Left cardiac atrium (tissue), 4 donors: ENCODE measurements around the gene FBXO41. TPM values are rescaled to one million over a fixed set of nuclear protein-coding genes. Genes with fewer than 3 reads are reported as not detected.
"Not testable (repeated sequence)": the region's sequence is repeated elsewhere in the genome, so short reads cannot be mapped to it uniquely, and the experiment has no call there.

Source experiments
- ATAC-seq, 2 donors: fragments of 200-7000 bp; cut with Tn5 transposase; one replicate each; pipeline ENCODE4 v1.9.1; 2020; ENCODE audit warnings: mild to moderate bottlenecking in 2 of 2, moderate library complexity in 2 of 2
- DNase-seq: peaks from one replicate; pipeline ENCODE4 v3.0.0-alpha.2; 2020
- intact Hi-C, 2 donors: fragments of 100-400 bp; cut with DNase I; formaldehyde crosslinking; loops; one replicate each; pipeline versions ENCODE4 v1.14.1 to v1.15.1; 2022 to 2023
- total RNA-seq, 2 donors: library from RNA; stranded (reverse); fragmentation: NEBNext Ultra II Directional; extraction: Animal tissue kit (Norgen Biotek cat#: 25700); gene quantifications; one replicate each; pipeline ENCODE4 v1.2.1, GENCODE V29; 2021
- donor health status: DM: no; HTN: yes; CAD: no.
- donor health status: DM: no; HTN: yes; CAD: no; lungs with severe emphysema.
- donor health status: DM: yes; HTN: yes; CAD: no.
- donor health status: Dilated cardiomyopathy.

FBXO41 gene
- total RNA-seq, 2 donors from 2014 or later = 2.0 to 2.3 TPM

DNA sequence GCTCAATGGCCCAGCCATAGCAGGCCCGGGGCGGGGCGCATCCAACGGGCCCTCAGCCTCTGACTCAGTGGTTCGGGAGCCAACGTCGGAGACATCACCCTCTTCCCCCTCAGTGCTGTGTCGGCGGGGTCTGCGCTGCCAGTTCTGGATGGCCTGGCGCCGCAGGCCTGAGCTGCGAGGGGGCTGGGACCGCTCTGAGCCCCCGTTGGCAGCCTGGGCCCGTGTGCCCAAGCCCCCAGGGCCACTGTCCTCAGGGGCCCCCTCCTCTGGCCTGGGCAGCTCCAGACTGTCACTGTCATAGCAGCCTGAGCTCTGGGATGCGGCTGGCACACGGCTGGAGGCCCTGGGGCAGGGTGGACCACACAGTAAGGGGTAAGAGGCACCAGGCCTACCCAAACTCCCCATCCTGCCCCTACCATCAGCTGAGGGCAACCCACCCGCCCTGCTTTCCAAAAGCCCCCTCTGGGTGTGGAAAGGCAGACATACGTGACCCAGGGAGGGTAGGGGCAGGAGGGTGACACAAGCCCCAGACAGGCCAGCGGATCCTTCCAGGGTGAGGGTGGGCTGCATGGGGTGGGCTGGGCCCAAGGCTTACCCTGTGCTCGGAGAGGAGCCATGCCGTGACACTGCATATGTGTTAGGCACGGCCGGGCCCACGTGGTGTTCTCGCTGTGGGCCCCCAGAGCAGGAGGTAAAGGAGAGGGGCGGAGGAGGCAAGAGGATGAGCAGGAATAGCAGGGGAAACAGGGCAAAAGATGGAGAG lies 18.8 kb downstream of the FBXO41 start:
- ATAC-seq (no peak), DNase-seq (no peak)
- intact Hi-C loops = no loop called here

DNA sequence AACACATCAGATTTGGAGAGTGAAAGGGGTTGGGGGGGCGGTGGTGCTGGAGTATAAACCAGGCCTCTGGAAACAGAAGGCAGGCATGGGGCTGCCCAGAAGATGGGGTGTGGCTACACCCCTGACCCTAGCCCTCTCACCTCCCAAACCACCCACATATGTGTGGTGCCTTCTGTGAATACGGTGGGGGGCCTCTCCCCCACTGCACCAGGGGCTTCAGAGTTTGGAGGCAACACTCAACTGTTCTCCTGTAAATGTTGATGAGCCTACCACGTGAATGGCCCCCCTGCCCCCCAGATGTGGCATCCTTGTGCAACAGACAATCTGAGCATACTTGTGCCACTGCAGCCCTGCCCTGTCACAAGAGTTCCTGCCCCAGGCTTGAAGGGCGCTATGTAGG lies 19.5 kb downstream of the FBXO41 start:
- intact Hi-C loops = no loop called here
- DNase-seq = no peak
- ATAC-seq = no peak

DNA sequence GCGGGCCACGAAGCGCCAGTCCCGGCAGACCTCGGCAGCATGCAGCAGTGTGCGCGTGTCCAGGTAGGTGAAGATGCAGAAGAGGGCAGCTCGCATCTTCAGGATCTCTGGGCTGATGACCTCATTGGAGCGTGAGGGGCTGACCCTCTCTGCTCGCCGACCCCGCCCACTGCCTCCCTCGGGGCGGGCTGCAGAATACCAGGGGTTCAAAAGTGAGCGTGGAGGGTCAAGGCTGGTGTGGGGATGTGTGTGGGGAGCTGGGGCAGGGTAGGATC lies 20.0 kb downstream of the FBXO41 start:
- DNase-seq (no peak), ATAC-seq (no peak)
- intact Hi-C loops = no loop called here

DNA sequence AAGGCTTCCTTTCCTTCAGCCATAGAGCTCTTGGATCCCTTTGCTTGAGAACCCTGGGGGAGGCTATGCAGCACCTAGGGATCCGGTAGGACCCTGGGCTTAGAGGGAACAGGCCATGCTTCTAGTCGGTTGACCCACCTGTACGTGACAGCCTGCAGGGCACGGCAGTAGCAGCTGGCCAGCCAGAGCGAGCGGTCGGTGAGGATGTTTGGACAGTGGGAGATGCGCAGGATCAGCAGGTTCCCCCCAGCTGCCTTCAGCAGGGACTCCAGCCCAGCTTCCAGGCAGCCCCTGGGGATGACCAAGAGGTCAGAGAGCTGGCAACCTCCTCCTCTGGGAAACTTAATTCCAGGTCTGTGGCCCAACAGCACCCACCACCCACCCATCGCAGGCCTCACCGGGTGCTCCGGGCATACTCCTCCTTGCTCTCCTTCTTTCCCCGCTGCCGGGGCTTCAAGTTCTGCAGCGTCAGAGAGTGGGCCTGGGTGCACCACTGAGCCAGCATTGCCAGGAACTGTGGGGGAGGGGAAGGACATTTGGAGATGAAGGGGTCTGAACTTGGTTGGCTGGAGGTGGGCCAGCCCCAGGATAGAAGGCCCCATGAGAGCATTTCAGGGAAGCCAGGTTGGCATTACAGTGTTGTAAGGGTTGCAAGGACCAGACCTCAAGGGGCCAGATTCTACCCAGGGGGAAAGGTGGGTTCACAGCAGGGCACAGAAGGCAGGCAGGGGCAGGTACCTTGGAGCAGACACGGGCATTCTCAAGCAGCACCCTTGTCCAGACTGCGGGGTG lies 20.5 kb downstream of the FBXO41 start:
- no peak for DNase-seq
- ATAC-seq = no peak
- intact Hi-C loops = no loop called here

DNA sequence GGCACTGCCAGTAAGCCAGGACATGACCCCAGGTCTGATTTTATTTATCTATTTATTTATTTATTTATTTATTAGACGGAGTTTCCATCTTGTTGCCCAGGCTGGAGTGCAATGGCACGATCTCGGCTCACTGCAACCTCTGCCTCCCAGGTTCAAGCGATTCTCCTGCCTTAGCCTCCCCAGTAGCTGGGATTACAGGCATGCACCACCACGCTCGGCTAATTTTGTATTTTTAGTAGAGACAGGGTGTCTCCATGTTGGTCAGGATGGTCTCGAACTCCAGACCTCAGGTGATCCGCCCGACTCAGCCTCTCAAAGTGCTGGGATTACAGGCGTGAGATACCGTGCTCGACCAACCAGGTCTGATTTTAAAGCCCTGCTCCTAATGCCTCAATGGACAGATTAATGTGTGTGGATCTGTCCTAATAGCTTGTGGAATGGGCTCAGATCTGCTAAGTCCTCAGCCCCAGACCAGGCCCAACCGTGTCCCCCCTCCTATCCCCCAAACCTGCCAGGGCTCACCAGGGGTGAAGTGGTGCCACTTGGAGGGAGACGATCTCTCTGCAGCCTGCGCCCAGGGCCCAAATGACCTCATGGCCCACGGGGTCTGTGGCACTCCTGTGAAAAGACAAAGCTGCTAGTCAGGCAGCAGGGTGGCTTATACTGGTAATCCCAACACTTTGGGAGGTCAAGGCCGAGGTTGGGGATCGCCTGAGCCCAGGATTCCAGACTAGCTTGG lies 21.4 kb downstream of the FBXO41 start:
- intact Hi-C loops = not testable (repeated sequence)

DNA sequence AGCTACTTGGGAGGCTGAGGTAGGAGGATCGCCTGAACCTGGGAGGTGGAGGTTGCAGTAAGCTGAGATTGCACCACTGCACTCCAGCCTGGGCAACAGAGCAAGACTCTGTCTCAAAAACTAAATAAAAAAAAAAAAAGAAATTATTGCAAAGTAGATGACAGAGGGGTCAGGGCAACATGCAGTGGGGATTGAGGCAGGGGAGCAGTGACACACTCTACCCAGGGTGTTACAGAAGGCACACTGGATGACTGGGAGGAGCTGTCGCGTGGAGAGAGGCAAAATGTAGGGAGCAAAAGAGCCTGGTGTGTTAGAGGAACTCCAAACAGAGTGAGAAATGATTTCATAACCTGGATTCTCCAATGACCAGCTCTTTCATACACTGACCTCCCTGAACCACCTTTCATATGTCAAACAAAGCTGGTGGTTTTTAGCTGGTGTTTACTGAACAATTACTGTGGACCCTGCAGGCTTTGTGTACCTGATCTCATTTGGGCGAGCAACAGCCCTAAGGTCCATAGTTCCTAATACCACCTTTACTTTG lies 22.1 kb downstream of the FBXO41 start:
- intact Hi-C loops = no loop called here

More for the DNA sequence above, 21.4 kb downstream of the FBXO41 start:
- ATAC-seq, DNase-seq: not testable (repeated sequence)

DNA sequence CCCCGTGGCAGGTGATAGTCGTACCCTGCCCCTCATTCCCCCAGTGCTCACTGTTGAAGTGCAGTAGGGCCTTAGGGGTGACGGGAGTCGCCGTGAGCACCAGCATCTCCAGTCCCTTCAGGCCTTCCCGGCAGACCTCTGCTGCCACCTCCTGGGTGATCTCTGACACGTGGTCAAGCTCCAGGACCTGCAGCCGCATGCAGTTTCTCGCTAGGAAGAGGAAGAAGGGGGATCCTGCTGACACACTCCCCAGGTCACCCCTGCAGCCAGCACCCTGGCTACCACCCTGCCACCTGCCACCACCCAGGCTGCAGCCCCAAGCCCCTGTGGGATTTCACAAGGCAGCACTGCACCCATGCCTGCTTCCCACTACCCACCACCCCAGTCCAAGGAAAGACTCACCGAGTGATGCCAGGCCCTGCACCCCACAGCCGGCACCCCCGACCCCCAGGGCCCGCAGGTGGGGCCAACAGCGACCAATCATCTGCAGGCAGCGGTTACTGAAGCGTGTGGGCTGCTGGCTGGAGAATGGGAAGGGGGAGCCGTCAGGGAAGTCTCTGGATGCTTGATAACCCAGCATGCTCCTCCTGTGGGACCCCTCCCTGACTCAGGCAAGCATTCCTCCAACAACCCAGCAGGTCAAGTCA lies 23.8 kb downstream of the FBXO41 start:
- no peak for DNase-seq
- intact Hi-C loops = no loop called here
- peak; percentile 56 to 66 for ATAC-seq

More for the DNA sequence above, 22.1 kb downstream of the FBXO41 start:
- ATAC-seq (no peak), DNase-seq (no peak)

DNA sequence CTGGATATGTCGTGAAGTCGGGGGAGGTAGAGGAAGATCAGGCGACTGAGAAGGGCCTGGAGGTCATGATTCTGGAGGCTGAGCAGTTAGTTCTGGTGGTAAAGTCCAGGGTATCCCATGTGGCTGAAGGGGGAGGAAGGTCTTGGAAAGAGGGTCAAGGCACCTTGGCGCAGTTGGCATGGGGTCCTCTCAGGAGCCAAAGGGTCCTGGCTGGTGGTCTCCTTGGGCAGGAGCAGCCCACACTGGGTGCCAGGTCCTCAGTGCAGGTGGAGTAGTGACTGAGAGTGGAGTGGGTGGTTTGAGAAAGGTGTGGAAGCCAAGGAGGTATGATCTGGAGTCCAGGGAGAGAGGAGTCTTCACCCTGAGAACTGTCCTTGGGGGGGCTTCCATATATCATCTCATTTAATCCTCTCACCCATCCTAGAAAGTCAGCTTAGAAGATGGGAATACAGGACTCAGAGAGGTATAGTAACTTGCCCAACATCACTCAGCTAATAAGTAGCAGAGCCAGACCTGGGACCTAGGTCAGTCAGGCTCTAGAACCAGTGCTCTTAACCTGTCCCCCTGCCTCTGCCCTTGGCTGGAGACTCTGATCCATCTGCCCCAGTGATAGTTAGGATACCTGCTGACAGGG lies 24.5 kb downstream of the FBXO41 start:
- ATAC-seq (no peak), DNase-seq (no peak)
- intact Hi-C loops = no loop called here

DNA sequence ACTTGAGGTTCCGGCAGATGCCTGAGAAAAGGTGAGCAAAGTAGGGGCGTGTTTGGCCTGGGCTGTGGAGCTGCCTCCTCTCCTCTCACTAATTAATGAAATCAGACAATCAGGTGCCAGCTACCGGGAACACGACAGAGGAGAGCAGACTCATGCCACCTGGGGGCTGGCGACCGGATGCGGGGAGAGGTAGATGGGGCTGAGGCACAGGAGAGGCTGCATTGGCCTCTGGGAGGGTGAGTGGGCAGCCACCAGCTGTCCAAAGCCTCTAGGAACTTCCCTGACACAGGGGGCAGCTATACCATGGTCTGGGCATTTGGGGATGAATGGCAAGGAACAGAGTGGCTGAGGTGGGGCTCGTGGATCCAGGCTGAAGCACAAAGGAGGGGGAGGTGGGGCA lies 25.0 kb downstream of the FBXO41 start:
- intact Hi-C loops = no loop called here
- ATAC-seq (no peak), DNase-seq (no peak)

DNA sequence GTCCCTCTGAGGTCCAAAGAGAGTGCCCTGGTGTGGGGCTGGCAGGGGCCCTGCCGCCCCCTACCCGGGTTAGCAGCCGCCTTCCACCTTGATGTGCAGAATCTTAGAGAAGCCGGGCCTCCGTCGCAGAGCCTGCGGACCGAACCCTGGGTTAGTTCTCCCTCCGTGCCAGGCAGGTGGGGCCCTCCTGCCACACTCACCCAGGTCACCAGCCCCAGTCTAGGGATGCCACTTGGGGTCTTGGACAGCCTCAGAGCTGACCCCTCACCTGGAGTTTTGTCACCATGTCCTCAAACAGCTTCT lies 25.4 kb downstream of the FBXO41 start:
- DNase-seq (no peak), ATAC-seq (no peak)
- intact Hi-C loops = no loop called here

DNA sequence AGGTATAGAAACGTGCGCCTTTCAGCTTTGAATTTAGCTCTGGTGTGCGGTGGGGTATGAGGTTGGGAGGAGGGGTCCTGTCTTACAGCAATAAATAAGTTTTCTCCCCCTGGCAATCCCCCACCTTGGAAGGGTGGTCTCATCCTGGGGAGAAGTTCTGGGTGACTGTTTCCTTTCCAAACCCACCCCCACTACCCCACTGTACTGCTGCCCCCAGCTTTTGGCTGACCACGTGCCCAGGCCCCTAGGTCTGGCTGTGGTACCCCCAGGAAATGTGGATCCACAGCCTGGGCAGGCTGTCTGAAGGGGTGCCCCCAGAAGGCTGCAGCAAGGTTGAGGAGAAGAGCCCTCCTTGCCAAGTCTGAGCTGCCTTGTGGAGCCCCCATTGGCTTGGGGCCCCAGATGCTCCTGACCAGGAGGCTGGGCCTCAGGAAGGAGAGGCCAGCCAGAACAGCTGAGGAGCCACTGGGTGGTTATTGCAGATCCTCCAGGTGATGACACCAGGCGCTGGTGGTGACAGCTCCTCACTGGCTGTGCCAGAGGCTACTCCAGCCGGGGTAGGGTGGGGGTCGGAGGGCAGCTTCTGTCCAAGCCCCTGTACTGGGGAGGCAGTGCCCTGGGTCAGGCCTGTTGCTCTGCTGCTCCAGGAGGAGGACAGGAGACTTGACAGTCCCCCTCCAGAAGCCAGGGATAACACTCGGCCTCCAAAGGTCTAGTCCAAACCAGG lies 25.9 kb downstream of the FBXO41 start:
- DNase-seq (no peak), ATAC-seq (no peak)
- intact Hi-C loops = no loop called here

DNA sequence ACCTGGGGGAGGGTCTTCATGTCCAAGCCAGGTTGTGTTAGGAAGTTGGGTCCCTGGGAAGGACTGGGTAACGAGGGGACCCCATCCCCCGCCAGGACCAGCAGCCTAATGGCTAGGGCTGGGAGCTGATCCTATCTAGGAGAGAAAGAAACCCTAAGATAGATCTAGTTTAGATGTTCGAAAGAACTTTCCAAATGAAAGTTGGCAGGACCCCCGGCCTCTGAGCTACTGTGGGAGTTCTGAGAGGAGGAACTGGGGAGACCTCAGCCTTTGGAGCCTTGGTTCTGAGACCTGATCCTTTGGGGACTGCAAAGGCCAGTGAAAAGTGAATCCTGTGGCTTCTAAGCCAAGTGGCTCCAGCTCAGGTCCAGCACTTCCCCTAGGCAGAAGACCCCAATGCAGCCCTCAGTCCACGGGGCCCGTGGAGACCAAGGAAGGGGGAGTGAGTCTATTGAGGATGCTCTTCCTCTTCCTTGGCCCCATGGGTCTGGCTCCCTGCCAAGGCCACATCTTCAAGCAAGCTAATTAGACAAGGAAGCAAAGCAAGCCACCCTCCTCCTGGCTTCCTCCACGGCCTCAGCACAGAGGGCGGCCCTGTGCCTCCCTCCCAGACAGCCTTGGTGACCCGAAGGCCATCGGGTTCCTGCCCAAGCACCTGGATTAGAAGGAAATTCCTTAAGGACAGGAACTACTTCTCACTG lies 26.7 kb downstream of the FBXO41 start:
- DNase-seq (no peak), ATAC-seq (no peak)
- intact Hi-C loops = no loop called here

DNA sequence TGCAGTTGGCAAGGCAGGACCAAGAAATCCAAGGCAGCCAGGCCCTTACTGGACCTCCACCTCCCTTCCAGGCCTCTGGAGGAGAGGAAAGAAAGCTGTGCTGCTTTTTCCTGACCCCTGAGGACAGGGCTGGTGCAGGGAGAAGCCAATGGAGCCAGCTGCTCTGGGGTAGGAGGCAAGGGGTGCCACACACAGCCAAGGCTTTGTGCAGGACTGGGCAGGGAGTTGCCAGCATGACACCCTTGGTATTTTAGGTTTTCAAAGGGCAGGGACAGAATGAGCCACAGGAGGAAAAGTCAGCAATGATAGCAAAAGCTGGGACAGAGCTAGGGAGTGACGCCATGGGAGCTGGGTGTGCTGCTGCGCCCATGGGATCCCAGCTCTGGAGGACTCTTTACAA lies 27.3 kb downstream of the FBXO41 start:
- no peak for ATAC-seq
- DNase-seq = no peak
- intact Hi-C loops = no loop called here

DNA sequence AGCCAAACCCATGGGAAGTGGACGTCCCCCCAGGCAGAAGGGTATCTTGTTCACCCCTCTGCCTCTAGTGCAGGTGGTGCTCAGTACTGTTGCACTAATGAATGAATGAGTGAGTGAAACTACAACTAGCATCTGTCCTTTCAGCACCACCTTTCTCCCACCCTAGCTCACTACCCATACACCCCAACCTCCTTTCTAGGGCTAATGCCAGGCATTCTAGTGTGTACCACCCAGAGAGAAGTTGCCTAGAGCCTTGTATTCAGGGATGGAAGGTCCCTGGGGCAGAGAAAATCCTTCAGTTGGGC lies 27.7 kb downstream of the FBXO41 start:
- ATAC-seq (no peak), DNase-seq (no peak)
- intact Hi-C loops = no loop called here

DNA sequence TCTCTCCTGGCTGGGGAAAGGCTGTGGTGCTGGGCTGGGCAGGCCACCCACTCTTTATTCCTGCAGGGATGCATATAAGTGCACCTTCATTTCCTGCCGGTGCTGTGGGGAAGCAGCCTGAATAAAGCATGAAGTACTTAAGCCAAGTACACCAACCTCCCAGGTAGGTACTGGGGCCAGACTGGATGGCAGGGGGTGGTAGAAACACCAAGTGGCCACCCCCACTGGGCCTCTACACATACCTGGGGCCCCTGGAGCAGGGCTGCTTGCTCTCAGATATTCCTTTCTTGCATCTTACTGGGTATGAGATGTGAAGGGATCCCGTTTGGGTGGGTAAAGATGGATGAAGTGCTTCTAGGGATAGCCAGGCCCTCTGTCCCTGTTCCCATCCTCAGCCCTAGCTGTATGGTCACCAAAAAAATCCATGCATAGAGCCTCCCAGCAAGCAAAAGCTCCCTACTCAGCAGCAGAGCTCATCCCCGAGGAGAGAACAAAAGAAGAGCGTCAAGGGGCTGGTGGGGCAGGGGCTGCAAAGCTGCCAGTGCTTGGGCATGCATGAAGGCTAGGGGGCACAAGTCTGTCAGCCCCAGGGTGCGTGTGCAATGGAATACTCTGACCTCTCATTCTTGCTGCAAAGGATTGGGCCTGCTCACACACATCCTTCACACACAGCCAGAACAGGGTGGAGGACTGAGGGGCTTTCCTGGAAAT lies 28.2 kb downstream of the FBXO41 start:
- ATAC-seq (no peak), DNase-seq (no peak)
- intact Hi-C loops = no loop called here

DNA sequence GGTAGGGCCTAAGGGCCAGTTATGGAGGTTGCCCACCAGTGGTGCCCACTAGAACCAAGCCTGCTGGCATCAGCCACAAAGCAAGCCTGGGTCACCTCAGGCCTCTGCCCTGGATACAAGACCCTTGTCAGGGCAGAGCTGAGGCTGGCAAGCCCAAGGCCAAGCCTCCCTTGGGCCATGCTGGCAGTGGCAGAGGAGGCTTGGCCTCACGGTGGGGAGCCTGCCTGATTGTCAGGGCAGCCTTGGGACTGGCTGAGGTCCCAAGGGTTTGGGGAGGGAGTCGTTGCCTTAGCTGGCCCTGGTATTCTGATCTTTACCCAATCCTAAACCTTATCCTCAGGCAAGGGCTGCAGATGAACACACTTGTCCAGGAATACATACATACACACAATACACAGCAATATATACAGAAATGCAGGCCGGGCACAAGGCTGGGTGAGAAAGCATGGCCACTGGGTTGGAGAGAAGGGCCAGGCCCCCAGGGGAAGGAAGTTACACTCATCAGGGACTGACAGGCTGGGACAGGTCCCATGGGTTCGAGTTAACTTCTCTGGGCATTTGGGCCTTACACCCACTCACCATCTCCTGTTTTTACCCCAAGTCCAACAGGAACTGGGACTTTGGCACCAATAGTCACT lies 29.2 kb downstream of the FBXO41 start:
- intact Hi-C loops = no loop called here
- DNase-seq (no peak), ATAC-seq (peak; percentile 5 to 48)

DNA sequence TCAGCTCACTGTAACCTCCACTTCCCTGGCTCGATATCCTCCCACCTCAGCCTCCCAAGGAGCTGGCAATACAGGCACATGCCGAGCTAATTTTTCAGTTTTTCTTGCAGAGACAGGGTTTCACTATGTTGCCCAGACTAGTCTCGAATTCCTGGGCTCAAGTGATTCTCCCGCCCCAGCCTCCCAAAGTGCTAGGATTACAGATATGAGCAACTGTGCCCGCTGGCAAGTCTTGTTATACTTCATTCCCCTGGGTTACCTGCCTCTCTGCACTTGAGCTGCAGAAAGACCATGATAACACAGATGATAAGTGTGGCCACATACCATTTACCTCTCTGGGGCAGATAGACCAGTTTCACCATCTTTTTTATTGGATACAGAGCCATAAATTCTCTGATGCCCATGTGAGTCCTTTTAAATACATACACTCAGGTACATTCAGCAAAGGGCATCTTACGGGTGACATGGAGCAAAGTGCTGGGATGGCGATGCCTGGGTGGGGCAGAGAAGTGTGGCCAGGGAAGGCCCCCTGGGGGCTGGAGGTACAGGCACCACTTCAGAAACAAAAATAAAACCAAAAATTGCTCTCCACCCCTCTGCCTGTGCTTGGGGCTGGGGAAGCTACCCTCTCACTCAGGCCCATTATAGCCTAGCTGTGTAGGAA lies 29.8 kb downstream of the FBXO41 start:
- intact Hi-C loops = no loop called here
- DNase-seq (no peak), ATAC-seq (no peak)
